GM13976 (cell line): ENCODE results near the gene SLIT3.

Source experiments
- DNase-seq: peaks from one replicate; pipeline ENCODE4 v3.0.0; 2012; ENCODE audit warnings: low spot score
- CTCF ChIP-seq: IDR thresholded peaks from 2 replicates; pipeline ENCODE4 v1.5.1; 2012; ENCODE audit warnings: borderline replicate concordance, mild to moderate bottlenecking; ENCODE audit not compliant: insufficient read depth; ENCODE audit errors: extremely low read depth, missing control alignments, control extremely low read depth
- in situ Hi-C: fragments of 300-500 bp; cut with MboI; formaldehyde crosslinking; loops from one replicate; pipeline ENCODE4 v1.12.0; 2022; ENCODE audit warnings: low sequenced_read_pairs, mixed read lengths, inconsistent platforms; ENCODE audit not compliant: unreplicated experiment

The SLIT3 gene

GRCh38 chr5:168964182-168964581 lies 336.8 kb downstream of the SLIT3 start:
- no peak for DNase-seq
- in situ Hi-C loops: no loop called here
- TF ChIP-seq CTCF: no peak

GRCh38 chr5:168962306-168962705 lies 338.6 kb downstream of the SLIT3 start:
- TF ChIP-seq CTCF: no peak
- DNase-seq: no peak
- in situ Hi-C loops: no loop called here

DNA sequence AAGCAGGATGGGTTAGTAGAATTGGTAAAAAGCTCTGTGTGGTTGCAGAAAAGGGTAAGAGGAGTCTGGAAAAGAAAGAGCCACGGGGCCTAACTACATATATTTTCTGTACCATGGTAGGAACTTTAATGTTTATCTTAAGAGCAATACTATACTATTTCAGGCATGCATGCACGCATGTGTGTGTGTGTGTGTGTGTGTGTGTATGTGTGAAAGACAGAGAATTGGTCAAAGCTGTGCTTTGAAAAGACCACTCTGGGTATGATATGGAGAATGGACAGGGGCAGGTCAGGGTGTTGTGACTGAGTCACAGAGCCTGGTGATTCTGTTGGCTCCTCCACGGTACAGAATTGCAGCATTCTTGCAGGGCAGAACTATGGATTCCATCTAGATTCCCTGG lies 339.3 kb downstream of the SLIT3 start:
- in situ Hi-C loops: no loop called here
- DNase-seq: no peak
- no peak for TF ChIP-seq CTCF

GRCh38 chr5:168960497-168960896 lies 340.4 kb downstream of the SLIT3 start:
- in situ Hi-C loops: no loop called here
- TF ChIP-seq CTCF: no peak
- DNase-seq: no peak

- no peak for DNase-seq
- in situ Hi-C loops: no loop called here
- no peak for TF ChIP-seq CTCF
These were observed 347.6 kb downstream of the SLIT3 start for GRCh38 chr5:168953351-168953750.

- no peak for TF ChIP-seq CTCF
- in situ Hi-C loops: no loop called here
These were observed 348.7 kb downstream of the SLIT3 start for GRCh38 chr5:168952196-168952595.

GRCh38 chr5:168951769-168952168 lies 349.2 kb downstream of the SLIT3 start:
- in situ Hi-C loops: no loop called here
- TF ChIP-seq CTCF: no peak
- DNase-seq: no peak

More at GRCh38 chr5:168952196-168952595, 348.7 kb downstream of the SLIT3 start:
- no peak for DNase-seq
